ENCODE data around the gene ARHGAP11A.

ARHGAP11A gene

GRCh38 chr15:32677238-32677750 is 62.0 kb downstream of the ARHGAP11A start:
- DNase-seq (ENCODE audit: low read depth, low spot score): no peak
- no peak for TF ChIP-seq CTCF (IDR thresholded peaks at IDR 0.05; ENCODE audit: low read depth, low read length)
- in situ Hi-C loops (cut with HindIII; ENCODE audit: low sequenced_read_pairs): no loop called here
- H3K4me3 ChIP-seq (ENCODE audit: low read depth, low read length): no peak overlapping the region

GRCh38 chr15:32679298-32679690 is 64.0 kb downstream of the ARHGAP11A start:
- no peak overlapping the region for H3K4me3 ChIP-seq (ENCODE audit: low read depth, low read length)
- TF ChIP-seq CTCF (IDR thresholded peaks at IDR 0.05; ENCODE audit: low read depth, low read length): no peak
- in situ Hi-C loops (cut with HindIII; ENCODE audit: low sequenced_read_pairs): no loop called here
- DNase-seq (ENCODE audit: low read depth, low spot score): no peak

GRCh38 chr15:32682569-32682968 is 67.3 kb downstream of the ARHGAP11A start:
- no peak overlapping the region for H3K4me3 ChIP-seq (ENCODE audit: low read depth, low read length)
- in situ Hi-C loops (cut with HindIII; ENCODE audit: low sequenced_read_pairs): no loop called here
- TF ChIP-seq CTCF (IDR thresholded peaks at IDR 0.05; ENCODE audit: low read depth, low read length): no peak
- peak; percentile 84 for DNase-seq (ENCODE audit: low read depth, low spot score)

DNA sequence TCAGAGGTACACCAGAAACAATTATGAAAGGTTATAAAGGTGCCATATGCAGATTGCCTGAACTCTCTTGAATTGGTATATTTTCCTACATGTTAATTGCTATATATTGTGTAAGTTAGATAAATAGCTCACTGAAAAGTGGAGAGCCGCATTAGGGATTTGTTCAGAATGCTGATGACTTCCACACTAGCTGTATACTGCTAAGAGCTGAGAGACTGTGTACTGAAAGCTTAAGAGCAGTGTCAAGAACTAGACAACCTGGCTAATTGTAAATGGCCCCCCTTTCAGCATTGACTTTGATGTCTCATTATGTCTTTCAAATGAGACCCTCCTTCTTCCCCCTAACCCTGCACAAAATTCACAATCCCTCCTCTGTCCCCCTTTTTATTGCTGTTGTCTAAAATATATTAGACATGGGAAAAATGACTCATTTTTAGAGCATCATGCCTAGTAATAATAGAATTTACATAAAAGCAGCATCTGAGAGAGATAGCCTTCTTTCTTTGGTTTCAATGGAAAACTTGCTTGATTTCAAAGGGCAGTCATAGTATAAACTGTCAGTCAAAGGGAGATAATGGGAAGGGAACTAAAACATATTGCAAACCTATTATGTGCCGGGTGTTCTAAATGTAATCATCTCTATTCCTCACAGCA is 67.8 kb downstream of the ARHGAP11A start:
- peak; percentile 35 for DNase-seq (ENCODE audit: low read depth, low spot score)
- no peak for TF ChIP-seq CTCF (IDR thresholded peaks at IDR 0.05; ENCODE audit: low read depth, low read length)

GRCh38 chr15:32683906-32684584 is 68.7 kb downstream of the ARHGAP11A start:
- no peak for TF ChIP-seq CTCF (IDR thresholded peaks at IDR 0.05; ENCODE audit: low read depth, low read length)
- no peak overlapping the region for H3K4me3 ChIP-seq (ENCODE audit: low read depth, low read length)
- DNase-seq (ENCODE audit: low read depth, low spot score): peak; percentile 95
- in situ Hi-C loops (cut with HindIII; ENCODE audit: low sequenced_read_pairs): no loop called here

More for the DNA sequence above, 67.8 kb downstream of the ARHGAP11A start:
- no peak overlapping the region for H3K4me3 ChIP-seq (ENCODE audit: low read depth, low read length)
- in situ Hi-C loops (cut with HindIII; ENCODE audit: low sequenced_read_pairs): no loop called here

- H3K4me3 ChIP-seq (ENCODE audit: low read depth, low read length): no peak overlapping the region
- no peak for TF ChIP-seq CTCF (IDR thresholded peaks at IDR 0.05; ENCODE audit: low read depth, low read length)
- DNase-seq (ENCODE audit: low read depth, low spot score): peak; percentile 67
- in situ Hi-C loops (cut with HindIII; ENCODE audit: low sequenced_read_pairs): no loop called here
Measured at GRCh38 chr15:32685576-32685975, 70.3 kb downstream of the ARHGAP11A start.

All from astrocyte of the spinal cord (primary cell).